ENCODE results near the gene CEP72.
"Not testable (repeated sequence)": the region's sequence is repeated elsewhere in the genome, so short reads cannot be mapped to it uniquely, and the experiment has no call there.

Gene CEP72

GRCh38 chr5:611731-612486 lies at the start of gene CEP72:
Gene CEP72, plus strand, starts transcription at chr5:612340. Its CDS starts 22 bp downstream, at chr5:612362.
- peak; percentile 80 for DNase-seq (ENCODE audit: low spot score)

DNA sequence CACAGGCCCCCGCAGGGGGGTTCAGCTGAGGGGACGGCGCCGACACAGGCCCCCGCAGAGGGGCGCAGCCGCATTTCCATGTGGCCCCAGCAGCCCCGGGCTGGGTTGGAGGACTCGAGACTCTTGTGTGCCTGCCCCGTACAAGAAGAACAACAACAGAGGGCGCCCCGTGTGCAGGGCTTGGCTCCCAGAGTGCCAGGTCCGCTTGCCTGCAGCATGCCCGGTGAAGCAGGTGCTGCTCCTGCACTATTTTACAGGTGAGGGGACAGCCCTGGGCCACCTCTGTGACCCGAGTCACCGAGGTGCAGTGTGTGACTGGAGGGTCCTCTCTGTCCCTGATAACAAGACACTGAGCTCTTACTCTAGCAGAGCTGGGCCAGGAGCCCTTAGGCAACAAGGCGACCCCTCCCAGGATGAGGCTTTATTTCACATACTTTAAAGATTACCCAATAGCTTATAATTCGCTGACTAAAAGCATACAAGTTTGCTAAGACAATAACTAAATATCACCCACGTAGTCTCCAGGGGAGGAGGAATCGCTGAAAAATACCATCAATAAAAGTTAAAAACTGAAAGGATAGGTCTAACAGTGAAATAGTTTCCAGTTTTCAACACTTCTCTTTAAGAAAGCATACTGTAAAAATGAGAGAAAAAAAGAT lies 46.2 kb upstream of the CEP72 start:
- no peak for DNase-seq (ENCODE audit: low spot score)

DNA sequence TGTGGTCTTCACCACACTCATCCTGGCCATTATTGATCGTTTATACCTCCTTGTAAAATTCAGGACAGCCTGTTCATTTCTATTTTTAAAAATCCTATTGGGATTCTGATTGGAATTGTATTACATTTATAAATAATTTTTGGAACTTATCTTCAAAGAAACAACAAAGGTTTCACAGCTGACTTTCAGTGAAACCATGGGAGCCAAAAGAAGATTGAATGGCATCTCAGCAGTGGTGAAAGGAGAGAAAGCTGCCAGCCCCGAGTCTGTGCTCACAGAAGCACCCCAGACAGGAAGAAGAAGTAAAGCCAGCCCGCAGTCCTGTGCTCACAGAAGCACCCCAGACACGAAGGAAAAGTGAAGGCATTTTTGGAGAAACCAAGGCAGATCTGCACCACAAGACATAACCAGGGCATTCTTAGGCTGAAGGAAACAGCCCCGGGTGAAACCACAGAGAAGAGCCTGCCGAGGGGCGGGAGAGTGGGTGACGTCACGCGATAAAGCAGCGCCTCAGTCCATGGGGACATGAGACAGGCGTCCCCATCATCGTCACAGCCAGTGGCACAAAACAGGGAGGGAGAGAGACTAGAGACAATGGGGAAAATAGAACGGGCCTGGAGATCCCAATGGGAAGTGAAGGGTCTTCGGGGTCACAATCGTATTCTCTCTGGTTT lies 45.4 kb upstream of the CEP72 start:
- DNase-seq (ENCODE audit: low spot score), result no peak

DNA sequence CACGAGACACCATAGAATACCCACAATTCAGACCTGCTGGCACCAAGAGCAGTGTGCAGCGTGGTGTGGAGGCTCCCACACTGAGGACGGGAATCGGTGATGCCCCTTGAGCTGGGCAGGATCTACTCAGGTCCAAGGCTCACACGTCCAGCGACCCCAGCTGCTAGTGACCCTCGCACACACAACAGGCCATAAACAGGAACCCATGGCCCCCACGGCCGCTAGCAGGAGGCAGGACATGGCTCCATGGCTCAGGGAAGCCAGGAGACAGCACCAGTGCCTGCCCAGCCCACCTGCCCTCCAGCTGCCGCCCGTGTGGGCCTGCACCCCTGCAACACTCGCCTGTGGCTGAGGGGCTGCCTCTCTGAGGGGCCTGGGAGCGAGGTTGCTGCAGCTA lies 44.5 kb upstream of the CEP72 start:
- DNase-seq (ENCODE audit: low spot score), result no peak

GRCh38 chr5:568061-568781 lies 43.9 kb upstream of the CEP72 start:
- DNase-seq (ENCODE audit: low spot score), result no peak

DNA sequence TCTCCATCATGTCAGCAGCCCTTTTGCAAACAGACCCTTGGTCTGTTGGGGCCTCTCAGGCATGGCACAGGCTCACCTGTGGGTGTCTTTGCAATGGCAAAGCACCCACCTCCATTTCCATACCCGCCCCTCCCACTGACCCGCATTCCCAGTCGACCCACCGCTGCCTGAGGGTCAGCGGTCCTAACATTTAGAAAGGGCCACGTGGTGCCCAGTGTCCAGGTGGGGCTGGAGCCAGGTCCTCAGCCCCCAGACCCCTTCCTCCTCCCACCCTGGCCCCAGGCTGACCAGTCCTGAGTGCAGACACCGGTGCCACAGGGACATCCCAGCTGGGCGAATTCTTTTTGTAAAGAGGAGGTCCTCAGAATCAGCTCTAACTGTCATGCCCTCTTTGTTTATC lies 43.3 kb upstream of the CEP72 start:
- no peak for DNase-seq (ENCODE audit: low spot score)

DNA sequence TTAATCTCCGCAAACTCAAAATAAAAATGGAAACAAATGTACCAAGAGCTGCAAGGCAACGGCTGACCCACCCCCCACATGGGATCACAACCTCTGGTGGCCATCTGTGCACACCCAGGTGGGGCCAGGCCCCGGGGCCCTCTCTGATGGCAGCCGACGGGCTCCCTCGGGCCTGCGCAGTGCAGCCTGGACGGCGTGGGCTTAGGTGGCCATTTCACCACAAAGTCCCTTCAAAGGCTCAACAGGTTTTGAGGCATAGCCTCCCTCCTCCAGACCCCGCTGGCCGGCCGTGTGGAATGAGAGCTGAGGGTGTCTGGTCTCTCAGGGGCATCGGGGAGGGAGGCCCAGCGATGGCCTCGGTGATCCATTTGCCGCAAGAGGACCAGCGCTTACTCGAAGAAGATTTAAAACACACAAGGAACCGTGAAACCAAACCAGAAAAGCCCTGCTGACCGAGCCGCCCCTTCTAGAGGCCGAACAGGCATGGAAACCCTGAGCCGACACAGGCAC lies 42.7 kb upstream of the CEP72 start:
- no peak for DNase-seq (ENCODE audit: low spot score)

DNA sequence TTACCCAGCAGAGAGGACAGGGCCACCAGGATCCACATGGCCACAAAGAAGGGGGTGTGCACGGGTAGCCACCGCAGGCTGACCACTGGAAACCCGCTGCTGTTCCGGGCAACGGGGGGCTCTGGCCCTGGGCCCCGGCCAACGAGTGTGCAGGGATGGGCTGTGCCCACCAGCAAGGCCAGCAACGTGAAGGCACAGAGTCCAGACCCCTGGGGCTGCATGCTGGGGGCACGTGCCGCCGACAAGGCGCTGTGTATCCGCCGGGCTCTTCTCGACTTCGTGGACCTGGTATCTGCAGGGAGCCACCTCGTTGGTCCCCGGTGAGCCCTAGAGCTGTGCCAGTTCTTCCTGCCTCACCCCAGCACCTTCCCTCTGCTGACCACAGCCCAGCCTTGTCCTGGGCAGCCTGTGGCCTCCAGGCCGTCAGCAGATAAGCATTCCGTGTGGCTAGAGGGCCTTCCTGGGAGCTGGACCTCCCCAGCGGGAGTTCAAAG lies 42.2 kb upstream of the CEP72 start:
- DNase-seq (ENCODE audit: low spot score), result no peak

- no peak for DNase-seq (ENCODE audit: low spot score)
Measured at GRCh38 chr5:570446-570845, 41.7 kb upstream of the CEP72 start.

GRCh38 chr5:570886-571285 lies 41.3 kb upstream of the CEP72 start:
- DNase-seq (ENCODE audit: low spot score), result no peak

GRCh38 chr5:571791-572190 lies 40.3 kb upstream of the CEP72 start:
- no peak for DNase-seq (ENCODE audit: low spot score)

DNA sequence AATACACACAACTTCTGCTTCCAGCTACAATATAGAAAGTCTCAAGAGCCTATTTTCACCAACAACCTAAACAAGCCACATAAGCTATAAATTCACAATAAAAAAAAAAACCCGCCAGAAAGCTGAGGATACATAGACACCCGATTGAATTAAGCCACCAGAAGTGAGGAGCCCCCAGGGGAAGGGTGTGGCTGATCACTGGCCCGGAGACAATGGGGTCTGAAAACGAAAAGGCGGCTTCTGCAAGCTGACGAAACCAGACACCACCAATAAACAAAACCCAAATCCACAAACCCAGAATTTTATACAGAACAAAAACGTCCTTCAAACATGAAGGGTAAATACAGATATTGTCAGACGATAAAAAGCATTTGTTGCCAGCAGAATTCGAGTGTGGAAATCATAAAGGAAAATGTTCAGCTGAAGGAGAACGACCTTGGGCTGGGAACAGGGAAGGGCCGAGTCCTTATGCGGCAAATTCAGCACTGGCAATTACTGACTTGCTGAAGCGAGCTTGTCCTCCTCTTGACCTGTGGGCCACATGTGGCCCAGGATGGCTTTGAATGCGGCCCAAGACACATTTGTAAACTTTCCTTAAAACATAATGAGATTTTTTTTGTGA lies 39.6 kb upstream of the CEP72 start:
- no peak for DNase-seq (ENCODE audit: low spot score)

DNA sequence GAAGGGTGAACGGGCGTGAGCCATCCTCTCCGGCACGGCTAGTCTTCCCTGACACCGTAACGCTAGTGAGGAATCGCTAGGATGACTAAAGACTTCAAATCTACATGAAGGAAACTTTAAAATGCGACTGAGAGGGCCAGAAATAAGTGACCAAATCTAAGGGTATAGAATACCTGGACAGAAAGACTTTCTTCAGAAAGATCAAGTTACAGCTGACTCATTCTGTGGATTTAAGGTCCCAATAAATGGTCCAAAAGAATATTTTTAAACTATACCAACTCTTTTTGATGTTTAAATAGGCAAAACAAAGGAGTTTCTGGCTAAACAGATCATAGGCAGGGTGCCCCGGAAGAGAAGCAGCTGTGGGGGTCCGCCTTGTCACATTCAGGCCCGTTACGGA lies 38.9 kb upstream of the CEP72 start:
- DNase-seq (ENCODE audit: low spot score), result no peak

- no peak for DNase-seq (ENCODE audit: low spot score)
Measured at GRCh38 chr5:573976-574375, 38.2 kb upstream of the CEP72 start.

GRCh38 chr5:574906-575305 lies 37.2 kb upstream of the CEP72 start:
- no peak for DNase-seq (ENCODE audit: low spot score)

DNA sequence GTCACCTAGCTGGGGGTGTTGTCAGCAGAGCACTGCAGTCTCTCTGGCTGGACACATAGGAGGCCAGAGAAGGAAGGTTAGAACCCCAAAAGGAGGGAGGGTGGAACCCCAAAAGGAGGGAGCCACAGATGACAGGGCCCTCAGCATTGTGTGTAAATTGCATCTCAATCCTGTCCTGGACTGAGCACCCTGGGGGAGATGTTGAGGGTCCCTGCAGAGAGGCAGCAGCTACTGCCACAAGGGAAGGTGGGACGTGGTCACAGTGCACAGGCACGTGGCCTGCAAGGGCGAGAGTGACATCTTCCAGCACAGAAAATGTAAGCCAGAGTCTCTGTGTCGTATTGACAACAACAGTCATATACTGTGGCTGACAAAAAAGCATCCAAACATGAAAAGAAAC lies 36.5 kb upstream of the CEP72 start:
- DNase-seq (ENCODE audit: low spot score), result no peak

- DNase-seq (ENCODE audit: low spot score), result not testable (repeated sequence)
Measured at GRCh38 chr5:577214-577613, 34.9 kb upstream of the CEP72 start.

GRCh38 chr5:577800-578199 lies 34.3 kb upstream of the CEP72 start:
- no peak for DNase-seq (ENCODE audit: low spot score)

DNA sequence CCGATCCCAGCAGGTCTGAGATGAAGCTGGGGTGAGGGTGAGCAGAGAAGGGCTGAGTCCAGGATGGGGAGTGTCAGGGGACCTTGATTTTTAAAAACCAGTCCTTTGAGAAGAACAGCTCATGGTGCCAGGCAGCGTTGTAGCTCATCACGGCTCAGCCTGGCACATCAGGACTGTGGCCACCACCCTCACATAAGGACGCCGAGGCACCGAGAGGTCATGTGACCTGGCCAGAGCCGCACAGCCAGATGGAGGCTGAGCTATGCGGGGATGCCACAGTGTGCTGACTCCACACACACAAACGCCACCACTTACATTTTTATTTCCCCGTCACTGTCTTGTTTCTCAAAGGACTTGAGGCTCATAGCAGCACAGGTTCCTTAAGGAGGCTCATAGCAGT lies 32.9 kb upstream of the CEP72 start:
- no peak for DNase-seq (ENCODE audit: low spot score)

- no peak for DNase-seq (ENCODE audit: low spot score)
Measured at GRCh38 chr5:579746-580366, 32.3 kb upstream of the CEP72 start.

DNA sequence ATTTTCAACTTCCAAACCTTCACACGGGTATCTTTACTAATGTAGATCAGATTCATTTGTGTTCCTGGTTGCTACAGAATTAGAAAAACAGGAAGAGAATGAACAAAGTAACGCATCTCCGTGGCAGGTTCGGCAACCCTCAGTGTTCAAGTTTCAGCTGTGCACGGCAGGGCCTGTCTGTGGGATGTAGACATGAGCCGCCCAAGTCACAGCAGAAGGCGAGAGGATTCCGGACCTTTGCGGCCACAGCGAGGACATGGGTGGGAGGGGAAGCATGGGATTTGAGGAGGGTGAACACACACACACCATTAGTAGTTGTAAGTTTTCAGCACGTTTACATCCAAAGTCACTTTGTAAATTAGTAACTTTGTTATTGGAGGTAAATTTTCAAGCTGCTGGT lies 31.7 kb upstream of the CEP72 start:
- no peak for DNase-seq (ENCODE audit: low spot score)

All from cerebellar cortex (tissue), 1 donor.